Activated CD8-positive, alpha-beta memory T cell treated with anti-CD3 and anti-CD28 coated beads, Interleukin-2, amount 50 U/mL, for 24 hours (primary cell): Measurements from ENCODE around the gene CRNKL1.
A peak's percentile ranks its signal among the peaks of the same experiment; 100 is the strongest.

Experiments
- DNase-seq: peaks from one replicate; pipeline ENCODE4 v3.0.0-alpha.2; 2020; ENCODE audit errors: extremely low read depth

CRNKL1 gene

DNA sequence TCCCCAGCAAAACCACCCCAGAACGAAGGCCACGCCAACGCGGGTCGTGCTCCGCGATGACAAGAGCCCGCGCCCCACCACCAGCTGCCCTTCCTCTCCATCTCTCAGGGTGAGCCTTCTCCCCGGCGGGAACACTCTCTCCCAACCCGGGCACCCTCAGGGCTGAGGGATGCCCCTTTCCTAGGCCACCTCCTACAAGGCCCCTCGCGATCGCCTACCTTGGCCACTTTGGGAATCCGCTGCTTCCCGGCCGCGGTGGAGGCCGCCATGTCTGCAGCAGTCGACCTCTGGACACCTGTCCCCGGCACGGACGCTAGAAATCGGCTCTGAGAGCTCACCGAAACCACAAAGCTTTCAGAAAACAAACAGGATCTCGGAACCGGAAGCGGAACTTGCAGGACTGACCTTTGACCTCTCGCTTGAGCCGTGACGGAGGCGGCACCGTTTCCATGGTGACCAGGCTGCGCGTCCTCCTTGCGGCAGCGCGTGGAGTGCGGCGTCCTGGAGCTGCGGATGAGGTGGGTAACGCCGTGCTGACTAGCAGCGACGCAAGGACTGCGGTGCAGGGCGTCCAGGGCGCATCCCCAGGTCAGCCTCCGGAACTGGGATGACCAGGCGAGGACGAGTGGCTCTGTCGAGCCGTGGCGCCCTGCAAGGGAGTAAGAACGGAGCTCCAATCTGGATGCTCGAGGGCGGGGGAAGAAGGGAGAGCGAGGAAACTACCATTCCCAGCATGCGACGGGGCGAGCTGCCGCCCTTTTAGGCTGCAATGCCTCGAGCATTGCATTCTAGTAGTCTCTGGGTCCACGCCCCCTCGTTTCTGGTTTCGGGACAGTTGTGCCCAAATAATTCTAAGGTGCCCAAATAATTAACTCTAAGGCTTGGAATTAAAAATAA, at the start of gene CRNKL1, which contains the start of gene CFAP61:
CRNKL1 (minus strand) TSS at position 393 of the 897 bp plus-strand sequence; CDS start at position 269, 124 bp downstream.
CFAP61 (plus strand) TSS at position 459 of the 897 bp plus-strand sequence. CDS start 4,122 bp downstream, outside the sequence.
- DNase-seq: peak; percentile 93

DNA sequence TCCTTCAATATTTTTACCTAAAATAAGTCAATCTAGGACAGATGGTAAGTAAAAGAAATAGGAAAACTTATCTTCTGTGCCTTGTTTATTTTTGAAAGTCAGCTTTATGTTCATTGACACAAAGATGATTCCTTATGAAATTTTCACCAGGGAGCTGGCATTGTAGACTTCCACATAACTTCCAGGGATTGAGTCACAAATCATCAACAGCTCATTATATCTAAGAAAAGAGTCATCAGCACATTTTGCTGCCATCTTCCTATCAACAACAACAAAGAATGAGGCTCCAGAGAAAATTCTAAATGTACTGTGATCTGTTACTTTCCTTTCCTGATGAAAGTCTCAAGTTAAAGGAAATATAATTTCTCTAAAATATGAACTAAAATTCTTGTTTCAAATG, 48.6 kb upstream of the CRNKL1 start:
- DNase-seq: no peak

DNA sequence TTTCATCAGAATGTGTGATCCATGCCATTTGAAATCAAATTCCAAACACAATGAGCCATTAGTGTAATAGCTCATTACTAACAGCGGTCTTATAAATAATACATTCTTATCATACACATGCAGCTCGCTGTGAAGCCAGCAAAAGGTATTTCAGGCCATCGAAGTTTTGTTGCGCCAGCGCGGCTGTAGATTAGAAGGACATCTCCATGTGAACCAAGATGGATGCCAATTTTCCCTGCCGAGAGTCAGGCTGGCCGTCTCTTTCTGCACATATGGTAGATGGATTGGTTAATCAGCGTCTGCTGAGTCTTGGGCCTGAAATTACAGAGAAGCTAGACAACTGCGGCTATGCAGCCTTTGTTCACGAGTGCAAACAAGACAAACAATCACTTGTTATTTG, 44.2 kb upstream of the CRNKL1 start:
- DNase-seq: no peak

DNA sequence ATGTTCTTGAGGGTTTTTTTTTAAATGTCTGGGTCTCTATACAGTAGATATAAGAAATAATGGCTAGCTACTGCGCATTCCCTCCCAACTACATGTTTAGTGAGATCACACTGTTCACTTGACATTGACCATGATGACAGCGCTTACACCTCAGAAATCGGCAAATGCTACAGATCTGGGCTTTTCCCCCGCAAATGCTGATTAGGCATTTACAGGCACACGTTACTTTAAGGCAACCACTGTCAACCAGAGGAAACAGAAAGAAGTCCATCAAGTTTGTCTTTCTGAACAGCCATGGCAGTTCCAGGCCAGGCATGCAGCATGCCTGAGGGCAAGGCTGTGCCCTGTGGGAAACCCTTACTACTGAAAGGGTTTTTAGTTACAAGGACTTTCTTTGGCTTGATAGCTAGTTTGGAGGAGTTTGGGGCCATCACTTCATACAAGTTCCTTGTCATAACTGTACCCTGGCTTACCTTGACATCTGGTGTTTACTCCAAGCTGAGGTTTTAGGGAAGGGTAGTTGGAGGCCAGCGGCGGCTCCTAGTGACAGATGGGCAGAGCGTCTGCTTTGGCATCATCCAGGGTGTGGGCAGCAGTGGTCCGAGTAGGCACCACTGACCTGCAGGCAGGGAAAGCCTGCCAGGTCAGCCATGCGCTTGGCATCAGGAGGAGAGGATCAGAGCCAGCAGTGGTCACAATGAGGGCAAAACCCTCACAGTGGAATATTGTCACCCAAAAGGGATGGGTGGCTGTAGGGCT, 43.0 kb upstream of the CRNKL1 start:
- no peak for DNase-seq

DNA sequence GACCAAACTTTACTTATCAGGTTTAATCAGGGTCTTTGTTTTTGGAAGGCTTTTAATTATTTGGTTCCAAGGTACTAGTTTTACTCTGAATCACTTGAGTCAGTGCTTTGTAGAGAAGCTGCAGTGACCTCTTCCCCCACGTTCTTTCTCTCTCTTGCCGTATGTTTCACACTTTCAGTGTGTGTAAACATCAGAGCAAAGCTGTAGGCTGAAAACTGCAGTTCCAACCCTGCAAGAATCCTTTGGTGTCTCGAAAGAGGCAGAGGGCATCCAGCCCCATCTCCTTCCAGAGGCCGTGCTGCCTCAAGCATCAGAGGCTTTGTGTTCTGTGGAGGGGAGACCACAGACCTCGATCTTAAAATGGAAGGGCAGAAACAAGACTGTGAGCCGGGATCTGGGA, 42.1 kb upstream of the CRNKL1 start:
- no peak for DNase-seq

DNA sequence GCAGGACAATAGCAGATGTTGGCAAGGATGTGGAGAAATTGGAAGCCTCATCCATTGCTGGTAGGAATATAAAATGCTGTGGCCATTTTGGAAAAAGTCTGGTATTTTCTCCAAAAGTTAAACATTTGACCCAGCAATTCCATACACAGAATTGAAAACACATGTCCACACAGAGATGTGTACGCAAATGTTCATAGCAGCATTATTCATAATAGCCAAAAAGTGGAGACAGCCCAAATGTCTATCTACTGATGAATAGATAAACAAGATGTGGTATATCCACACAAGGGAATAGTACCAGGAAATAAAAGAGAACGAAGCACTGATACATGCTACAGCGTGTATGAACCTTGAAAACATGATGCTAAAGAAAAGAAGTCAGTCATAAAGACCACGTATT, 40.6 kb upstream of the CRNKL1 start:
- no peak for DNase-seq

DNA sequence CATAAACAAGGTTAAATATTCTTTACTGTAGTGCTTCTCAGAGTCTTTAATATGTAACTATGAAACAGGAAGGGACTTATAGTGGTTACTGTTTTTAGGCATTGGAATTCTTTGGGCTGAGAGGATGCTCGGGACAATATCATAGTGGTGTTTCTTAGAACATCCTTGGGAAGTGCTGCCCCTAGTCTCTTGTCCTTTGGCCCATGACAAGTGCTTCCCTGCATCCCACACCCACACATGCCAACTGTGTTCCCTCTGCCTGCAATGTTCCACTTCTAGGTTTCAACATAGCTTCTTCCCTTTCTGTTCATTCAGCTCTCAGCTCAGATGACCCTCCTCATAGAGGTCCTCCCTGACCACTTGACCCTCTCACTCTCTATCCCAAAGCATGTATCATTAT, 37.7 kb upstream of the CRNKL1 start:
- DNase-seq: no peak

DNA sequence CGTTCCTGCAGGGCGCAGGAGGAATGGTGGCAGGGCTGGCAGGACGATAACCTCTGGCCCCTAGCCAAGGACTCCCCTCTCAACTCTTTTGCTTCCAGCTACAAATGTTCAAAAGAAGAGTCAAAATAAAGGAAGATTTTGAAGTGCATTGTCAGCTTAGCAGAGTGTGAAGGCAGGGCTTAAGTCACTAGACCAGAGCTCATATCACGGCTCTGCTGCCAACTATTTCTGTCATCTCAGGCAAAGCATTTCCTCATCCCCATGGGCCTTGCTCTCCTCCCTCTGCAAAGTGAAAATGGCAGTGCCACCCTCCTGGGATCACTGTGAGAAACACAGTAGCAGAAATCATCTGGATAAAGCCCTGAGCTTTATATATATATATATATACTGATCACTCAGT, 36.8 kb upstream of the CRNKL1 start:
- no peak for DNase-seq

DNA sequence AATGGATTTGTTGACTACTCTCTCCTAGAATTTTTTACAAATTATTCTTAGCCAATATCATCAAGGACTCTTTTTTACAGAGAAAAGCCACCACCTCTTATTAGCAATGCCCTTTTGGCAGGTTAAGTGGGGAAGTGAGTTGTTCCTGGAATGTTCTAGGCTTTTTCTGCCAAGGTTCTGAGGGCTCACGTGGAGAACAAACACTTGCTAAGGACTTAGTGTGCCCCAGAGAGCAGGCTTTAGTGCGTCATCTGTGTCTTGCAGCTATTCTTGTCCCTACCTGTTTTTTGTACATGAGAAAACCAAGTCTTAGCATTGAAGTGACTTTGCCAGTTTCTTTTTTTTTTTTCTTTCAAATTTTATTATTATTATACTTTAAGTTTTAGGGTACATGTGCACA, 33.5 kb upstream of the CRNKL1 start:
- DNase-seq: no peak

DNA sequence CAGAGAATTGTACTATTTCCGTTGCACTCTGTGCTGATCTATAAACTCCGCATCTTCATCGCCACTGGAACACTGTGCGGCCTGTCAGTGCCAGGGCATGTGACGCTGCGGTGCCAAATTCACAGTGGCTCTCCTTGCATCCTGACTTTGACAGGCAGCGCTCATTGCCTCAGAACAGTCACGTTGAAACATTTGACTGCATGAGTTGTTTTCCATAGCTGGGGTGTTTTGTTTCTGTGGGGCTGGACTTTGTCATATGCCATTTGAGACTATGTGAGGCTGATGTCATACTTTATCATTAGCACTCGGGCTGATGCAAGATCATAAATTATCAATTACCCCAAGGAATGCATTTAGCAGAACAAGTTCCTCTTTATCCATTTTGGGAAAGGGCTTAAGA, 32.8 kb upstream of the CRNKL1 start:
- no peak for DNase-seq

DNA sequence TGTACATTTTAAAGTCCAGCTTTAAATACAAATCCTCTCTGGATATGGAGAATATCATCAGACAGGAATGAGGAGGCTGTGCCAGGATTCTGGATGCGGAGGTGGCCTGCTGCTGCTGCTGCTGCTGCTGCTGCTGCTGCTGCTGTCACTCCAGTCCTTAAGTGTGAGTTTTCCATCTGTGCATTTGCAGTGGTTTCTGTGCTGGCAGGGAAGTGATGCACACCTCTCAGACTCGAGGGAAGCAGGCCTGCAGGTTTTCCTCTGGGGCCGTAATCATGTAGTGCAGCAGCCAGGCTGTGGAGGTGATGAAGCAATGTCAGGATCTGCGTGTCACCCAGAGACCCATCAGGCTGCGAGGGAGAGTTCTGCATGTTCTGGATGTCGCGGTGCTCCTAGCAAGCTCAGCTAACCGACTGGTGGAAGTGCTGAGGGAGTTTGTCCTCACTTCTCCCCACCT, 32.1 kb upstream of the CRNKL1 start:
- no peak for DNase-seq

DNA sequence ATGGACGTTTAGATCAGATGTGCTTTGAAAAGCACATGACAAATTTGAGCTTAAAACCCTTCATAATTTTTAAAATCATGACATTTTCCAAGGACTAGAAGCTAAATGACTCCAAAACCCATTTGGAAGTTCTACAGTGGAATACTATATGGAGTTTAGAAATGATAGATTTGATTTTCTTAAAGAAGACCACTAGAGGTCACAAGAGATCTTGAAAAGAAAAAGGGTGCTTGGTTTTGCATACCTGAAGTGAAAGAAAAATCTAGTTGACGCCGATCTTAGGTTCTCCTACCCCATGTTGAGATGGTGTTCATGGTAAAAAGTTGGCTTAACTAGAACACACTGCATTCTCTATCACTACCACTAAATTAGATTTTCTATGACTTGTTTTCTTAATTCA, 31.5 kb upstream of the CRNKL1 start:
- DNase-seq: no peak

DNA sequence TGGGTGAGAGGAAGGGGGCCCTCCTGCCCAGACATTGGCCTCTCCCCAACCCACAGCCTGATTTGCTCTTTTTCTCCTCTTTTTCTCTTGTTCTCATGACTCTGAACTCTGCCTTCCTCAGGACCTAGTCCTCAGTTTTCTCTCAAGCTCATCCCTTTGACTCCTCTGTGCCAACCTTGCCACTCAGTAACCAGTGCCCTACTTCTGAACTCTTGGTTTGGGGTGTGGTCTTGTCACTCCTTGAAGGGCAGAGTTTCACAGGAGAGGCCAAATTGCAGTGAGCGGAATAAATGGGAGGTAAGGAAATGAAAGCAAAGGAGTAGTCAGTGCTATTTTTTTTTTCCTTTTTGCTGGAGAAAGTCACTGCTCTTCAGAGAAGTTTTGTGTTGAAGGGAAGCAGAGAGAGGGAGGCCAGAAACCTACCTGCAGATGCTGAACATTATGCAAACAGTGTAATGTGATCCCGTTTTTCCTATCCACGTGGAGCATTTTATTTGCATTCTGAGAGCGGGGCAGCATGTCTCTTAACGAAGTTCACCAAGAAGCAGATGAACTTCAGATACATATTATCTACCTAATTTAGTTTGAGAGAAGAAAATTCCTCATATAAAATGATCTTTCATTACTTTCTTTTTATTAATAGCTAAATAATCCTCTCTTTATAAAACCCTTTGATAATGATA, 27.0 kb upstream of the CRNKL1 start:
- DNase-seq: no peak

DNA sequence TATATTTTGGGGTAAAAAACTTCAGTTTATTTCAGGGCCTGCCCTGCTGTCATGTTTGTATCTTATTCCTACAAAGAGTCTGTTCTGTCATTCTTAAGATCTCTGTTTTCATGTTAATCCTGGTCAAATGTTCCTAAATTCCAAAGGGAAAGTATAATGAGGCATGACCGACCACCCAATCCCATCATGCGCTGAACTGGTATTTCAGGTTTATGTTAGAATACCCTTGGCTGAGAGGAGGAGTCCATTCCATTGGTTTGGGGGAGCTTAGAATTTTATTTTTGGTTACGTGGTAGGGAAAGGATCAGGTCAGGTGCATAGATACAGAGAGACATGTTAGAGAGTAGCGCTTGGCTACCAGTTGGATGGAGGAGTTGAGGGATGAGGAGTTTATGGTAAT, 25.8 kb upstream of the CRNKL1 start:
- no peak for DNase-seq

DNA sequence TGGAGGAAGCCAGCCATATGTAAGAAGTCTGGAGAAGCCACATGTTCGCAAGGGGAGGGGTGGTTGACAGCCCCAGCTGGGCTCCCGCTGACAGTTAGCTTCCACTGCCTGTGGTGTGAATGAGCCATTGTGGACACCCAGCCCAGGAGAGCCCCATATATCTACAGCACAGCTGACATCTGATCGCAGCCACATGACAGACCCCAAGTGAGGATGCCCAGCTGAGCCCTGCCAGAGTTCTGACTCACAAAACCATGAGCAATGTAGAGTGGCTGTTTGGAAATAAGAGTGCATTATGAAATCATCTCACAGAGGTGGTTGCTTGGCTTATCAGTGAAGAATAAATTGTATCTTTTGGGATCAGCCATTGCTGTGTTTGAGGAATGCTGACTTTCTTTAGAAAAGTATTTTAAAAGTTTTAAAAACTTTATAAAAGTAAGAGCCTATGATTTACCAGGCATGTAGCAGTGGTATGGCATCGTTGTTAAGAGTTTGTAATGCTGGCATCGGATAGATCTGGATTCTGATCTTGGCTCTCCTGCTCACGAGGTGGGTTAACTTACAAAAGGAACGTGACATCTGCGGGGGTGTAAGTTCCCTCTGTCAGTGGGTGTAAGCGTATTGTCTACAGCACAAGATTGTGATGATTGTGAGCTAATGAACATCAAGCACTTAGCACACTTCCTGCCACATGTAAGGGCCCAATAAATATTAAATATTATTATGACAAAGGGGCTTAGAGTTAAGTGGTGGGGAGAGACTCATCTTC, 24.2 kb upstream of the CRNKL1 start:
- DNase-seq: no peak

DNA sequence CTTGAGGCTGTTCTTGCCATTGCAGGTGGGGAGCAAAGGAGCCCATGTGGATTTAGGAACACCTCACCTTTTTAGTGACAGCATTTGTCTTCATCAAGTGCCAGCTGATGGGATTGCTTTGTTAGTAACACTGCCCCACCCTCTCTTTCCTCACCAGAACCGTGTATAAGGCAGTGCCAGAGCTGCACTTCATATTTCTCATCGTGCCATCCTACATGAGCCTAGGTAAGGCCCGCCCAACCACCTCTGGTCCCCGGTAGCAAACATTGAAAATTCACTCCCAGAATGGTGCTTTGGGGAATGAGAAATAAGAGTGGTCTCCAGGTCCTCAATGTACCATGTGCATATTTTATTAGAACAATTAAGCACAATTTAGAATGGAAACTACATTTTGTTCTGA, 22.8 kb upstream of the CRNKL1 start:
- no peak for DNase-seq

DNA sequence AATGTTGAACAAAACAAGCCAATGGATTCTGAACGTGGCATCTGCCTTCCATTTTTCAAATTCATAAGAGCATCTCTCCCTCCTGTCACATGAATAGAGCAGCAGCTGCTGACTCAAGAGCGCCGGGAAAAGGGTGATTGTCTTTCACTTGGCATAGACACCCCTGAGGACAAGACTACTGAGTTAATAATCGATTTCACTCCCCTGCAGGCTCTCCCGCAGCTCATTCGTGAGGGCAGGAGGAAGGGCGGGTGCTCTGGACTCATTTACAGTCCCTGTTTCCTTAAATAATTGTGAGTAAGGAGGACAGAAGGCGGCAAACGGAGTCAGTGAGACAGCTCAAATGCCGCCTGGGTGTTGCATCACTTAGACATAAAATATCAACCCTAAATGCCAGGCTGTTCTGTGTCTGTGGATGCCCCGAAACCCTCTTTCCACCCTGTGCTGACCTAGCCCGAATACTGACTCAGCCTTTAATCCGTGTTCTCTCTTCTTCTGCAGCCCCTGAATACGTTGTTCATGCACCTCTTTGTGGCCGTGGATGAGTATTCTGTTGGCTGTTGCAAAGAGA, 21.6 kb upstream of the CRNKL1 start:
- no peak for DNase-seq

DNA sequence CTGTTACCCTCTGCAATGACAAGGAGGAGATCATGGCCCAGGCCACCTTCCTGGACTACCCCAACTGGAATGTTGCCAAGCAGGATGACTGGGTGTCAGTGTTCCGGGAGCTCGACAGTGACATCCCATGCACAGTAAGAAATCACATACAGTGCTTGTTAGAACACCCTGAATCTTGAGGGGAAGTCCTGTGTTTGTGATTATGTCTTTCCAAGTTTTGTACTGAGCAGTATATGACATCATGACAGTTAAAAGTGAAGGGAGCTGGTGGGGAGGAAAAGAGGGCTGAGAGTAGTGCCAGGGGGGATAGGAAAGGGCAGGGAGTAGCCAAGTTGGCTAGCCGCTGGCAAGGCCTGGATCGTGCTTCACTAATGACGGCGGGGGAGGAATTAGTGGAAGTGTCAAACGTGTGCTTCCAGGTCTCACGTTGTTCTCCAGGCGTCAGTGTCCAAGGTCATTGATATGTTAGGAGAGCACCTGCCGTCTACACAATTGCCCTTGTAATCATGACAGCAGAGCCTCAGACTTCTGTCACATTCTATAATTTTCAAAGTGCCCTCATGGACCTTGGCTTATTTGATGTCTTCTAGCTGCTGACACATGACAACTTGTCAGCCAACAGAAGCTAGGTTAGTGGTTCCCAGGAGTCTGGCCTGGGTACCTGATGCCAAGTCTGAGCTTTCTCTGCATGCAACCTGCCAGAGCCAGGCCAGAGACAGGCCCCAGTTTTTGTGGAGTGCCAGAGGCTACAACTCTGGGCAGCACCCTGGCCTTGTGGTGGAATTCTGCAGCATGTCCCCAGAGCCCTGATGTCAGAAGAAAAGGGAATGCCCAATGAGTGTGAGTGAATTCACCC, 18.8 kb upstream of the CRNKL1 start:
- DNase-seq: no peak

DNA sequence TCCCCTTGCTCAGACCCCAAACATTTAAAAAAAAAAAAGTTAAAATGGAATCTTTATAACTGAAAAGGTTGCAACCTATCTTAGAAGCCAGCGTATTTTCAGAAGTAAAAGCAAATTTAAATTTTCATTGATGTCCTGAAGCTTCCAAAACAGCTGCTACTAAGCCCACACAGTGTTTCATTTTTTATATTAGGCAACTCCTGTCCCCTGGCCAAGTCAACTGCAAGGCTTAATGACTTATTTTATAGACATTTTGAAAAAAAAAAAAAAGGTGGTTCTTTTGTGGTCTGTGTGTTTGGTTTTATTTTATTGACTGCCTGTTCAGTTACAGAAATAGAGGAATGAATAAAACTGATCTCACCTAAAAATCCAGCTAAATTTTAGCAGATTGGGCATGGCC, 13.1 kb upstream of the CRNKL1 start:
- no peak for DNase-seq
